GM18505 (cell line): ENCODE data around the gene BARD1.

Experiments used
- ATAC-seq: cut with Tn5 transposase; IDR thresholded peaks from one replicate; pipeline ENCODE4 v1.9.1; 2021; ENCODE audit not compliant: unreplicated experiment
- POLR2A ChIP-seq: IDR thresholded peaks from 4 replicates; pipeline ENCODE4 v1.6.1; 2011; ENCODE audit warnings: borderline replicate concordance; ENCODE audit not compliant: insufficient read depth, insufficient read length; ENCODE audit errors: extremely low read depth

BARD1 gene

DNA sequence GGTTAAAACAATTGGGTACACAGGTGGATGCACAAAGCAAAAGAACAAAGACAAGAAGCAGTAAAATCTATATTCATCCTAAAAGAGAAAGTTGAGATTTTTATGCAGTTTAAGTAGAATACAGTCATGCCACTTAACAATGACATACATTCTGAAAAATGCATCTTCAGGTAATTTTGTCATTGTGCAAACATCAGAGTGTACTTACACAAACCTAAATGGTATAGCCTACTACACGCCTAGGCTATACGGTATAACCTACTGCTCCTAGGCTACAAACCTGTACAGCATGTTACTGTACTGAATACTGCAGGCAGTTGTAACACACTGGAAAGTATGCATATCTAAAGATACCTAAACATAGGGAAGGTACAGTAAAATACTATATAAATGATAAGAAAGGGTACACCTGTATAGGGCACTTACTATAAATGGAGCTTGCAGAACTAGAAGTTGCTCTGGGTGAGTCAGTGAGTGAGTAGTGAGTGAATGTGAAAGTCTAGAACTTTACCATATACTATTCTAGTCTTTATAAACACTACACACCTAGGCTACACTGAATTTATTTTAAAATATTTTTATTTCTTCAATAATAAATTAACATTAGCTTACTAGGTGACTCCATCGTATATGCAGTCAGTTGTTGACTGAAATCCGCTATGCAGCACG lies 132.9 kb downstream of the BARD1 start:
- no peak for ATAC-seq

More for the DNA sequence above, 132.9 kb downstream of the BARD1 start:
- TF ChIP-seq POLR2A, result no peak
